ENCODE results near the gene HYAL3.

HYAL3 gene

DNA sequence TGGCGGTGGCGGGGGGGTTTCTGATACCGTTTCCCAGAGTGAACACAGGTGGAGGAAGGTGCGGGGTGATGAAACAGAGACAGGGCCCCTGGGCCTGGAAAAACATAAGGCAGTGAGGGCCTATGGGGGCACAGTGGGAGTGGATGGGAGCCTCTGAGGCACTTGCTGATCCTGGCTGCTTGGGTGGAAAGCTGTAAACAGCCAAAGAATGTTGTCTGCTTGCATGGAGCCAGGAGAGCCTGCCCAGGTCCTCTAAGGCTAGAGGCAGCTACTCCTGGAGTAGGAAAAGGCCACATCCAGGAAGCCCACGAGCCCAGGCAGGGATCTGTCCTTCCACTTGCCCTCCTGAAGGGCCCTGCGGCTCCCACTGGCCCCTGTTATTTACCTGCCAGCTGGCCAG, 33.2 kb downstream of the HYAL3 start:
- Histone ChIP-seq H3K27me3 (ENCODE audit: insufficient read depth, low read length) (no peaks in the 10 kb centered on the region), H3K79me2 (ENCODE audit: control insufficient read depth, insufficient read depth, low read length, poor library complexity) (peaks cover 7% of the 10 kb centered on the region), H2BK120ac (ENCODE audit: insufficient read depth, low read length, poor library complexity) (peak overlapping the region; percentile 62), H2AK5ac (ENCODE audit: low read length) (peak overlapping the region; percentile 53), H3K9me3 (ENCODE audit: insufficient read depth, low read depth, low read length) (no peaks in the 10 kb centered on the region), H4K8ac (ENCODE audit: low read depth, low read length) (peak overlapping the region; percentile 80), H3K23ac (ENCODE audit: low read length) (no peak overlapping the region), H3K4ac (ENCODE audit: low read depth, low read length) (no peak overlapping the region), H3K27ac (ENCODE audit: low read depth, low read length) (peak overlapping the region; percentile 41), H3K4me2 (ENCODE audit: low read length) (no peak overlapping the region), H2BK12ac (ENCODE audit: low read length) (peak overlapping the region; percentile 98), H3K18ac (ENCODE audit: low read length) (peak overlapping the region; percentile 56), H4K12ac (ENCODE audit: low read depth, low read length) (no peak overlapping the region), H2BK5ac (ENCODE audit: low read depth, low read length, poor library complexity) (peak overlapping the region; percentile 81), H3K4me3 (ENCODE audit: low read depth, low read length) (no peak overlapping the region), H3K14ac (ENCODE audit: low read length) (peak overlapping the region; percentile 92), H4K91ac (ENCODE audit: low read depth, low read length) (peak overlapping the region; percentile 98), H2AFZ (ENCODE audit: insufficient read depth, low read length, poor library complexity) (no peak overlapping the region), H3K9ac (ENCODE audit: low read length) (no peak overlapping the region), H3K4me1 (ENCODE audit: control insufficient read depth in 1 of 2, insufficient read depth in 2 of 2, low read length in 2 of 2) (peaks cover 45 to 46% of the 10 kb centered on the region in 2 experiments), H3K36me3 (ENCODE audit: control insufficient read depth in 1 of 2, insufficient read depth in 2 of 2, low read length in 2 of 2) (no peaks in the 10 kb centered on the region), H3K79me1 (ENCODE audit: low read length) (peaks cover 31% of the 10 kb centered on the region)
- no CpG with 5 or more reads among the region's 6 CpGs for WGBS (ENCODE audit: extremely low coverage, insufficient coverage, insufficient read length)
- DNase-seq, result peak; percentile 64 to 73

DNA sequence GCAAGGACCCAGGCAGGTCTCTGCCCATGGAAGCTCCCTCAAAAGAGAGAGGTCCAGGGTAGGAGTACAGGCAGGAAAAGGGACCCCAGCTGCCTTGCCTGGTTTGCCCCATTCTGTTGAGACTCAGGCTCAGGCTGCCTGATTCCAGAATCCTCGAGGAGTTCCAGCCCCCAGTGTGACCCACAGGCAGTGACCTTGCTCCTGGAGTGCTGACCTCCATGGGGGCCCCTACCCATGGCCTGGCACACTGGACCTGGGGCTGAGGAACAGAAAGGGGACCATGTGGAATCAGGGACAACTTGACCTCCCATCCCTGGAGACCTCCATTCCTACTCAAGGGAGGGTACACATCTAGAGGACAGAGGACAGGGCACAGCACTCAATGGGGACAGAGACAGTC, 33.6 kb downstream of the HYAL3 start:
- H3K36me3 ChIP-seq (ENCODE audit: control insufficient read depth in 1 of 2, insufficient read depth in 2 of 2, low read length in 2 of 2), result no peaks in the 10 kb centered on the region
- peak overlapping the region; percentile 81 for H2BK5ac ChIP-seq (ENCODE audit: low read depth, low read length, poor library complexity)
- peaks cover 45 to 48% of the 10 kb centered on the region in 2 experiments for H3K4me1 ChIP-seq (ENCODE audit: control insufficient read depth in 1 of 2, insufficient read depth in 2 of 2, low read length in 2 of 2)
- H3K14ac ChIP-seq (ENCODE audit: low read length), result peak overlapping the region; percentile 92
- peak overlapping the region; percentile 53 for H2AK5ac ChIP-seq (ENCODE audit: low read length)
- H4K12ac ChIP-seq (ENCODE audit: low read depth, low read length), result peak overlapping the region; percentile 12
- no peak for DNase-seq
- H3K23ac ChIP-seq (ENCODE audit: low read length), result no peak overlapping the region
- no peak overlapping the region for H3K4me2 ChIP-seq (ENCODE audit: low read length)
- no peaks in the 10 kb centered on the region for H3K9me3 ChIP-seq (ENCODE audit: insufficient read depth, low read depth, low read length)
- H4K91ac ChIP-seq (ENCODE audit: low read depth, low read length), result peak overlapping the region; percentile 98
- peak overlapping the region; percentile 62 for H2BK120ac ChIP-seq (ENCODE audit: insufficient read depth, low read length, poor library complexity)
- H3K9ac ChIP-seq (ENCODE audit: low read length), result no peak overlapping the region
- H4K8ac ChIP-seq (ENCODE audit: low read depth, low read length), result peak overlapping the region; percentile 80
- peak overlapping the region; percentile 8 for H2AFZ ChIP-seq (ENCODE audit: insufficient read depth, low read length, poor library complexity)
- peak overlapping the region; percentile 66 for H3K4ac ChIP-seq (ENCODE audit: low read depth, low read length)
- peaks cover 35% of the 10 kb centered on the region for H3K79me1 ChIP-seq (ENCODE audit: low read length)
- peaks cover 10% of the 10 kb centered on the region for H3K79me2 ChIP-seq (ENCODE audit: control insufficient read depth, insufficient read depth, low read length, poor library complexity)
- no peaks in the 10 kb centered on the region for H3K27me3 ChIP-seq (ENCODE audit: insufficient read depth, low read length)
- H3K4me3 ChIP-seq (ENCODE audit: low read depth, low read length), result no peak overlapping the region
- H2BK12ac ChIP-seq (ENCODE audit: low read length), result peak overlapping the region; percentile 98
- WGBS (ENCODE audit: extremely low coverage, insufficient coverage, insufficient read length), result no CpG with 5 or more reads among the region's 1 CpG
- H3K18ac ChIP-seq (ENCODE audit: low read length), result peak overlapping the region; percentile 56
- H3K27ac ChIP-seq (ENCODE audit: low read depth, low read length), result peak overlapping the region; percentile 41

DNA sequence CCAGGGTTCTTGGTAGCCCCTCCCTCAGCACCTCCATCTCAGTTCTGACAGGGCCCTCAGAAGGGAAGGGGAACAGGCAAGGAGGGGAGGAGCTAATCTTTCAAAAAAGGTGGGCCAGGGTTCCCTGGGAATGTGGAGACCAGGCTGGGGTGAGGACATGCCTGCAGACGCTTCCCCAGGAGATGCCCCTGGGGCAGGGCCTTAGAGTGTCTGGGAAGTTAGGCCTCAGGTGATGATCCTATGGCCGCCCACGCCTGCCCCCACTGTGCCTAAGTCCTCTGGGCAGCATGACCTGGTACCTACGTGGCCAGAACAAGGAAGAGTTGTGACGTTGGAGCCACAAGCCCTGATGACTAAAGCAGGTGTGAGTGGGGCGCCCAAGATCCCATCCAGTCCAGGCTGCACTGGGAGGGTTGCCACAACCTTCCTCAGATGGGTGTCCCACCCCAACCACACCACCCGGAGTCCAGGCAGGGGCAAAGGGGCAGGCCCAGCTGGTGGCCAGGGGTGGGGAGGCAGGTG, 34.2 kb downstream of the HYAL3 start:
- Histone ChIP-seq H3K27me3 (ENCODE audit: insufficient read depth, low read length) (no peaks in the 10 kb centered on the region), H3K4me1 (ENCODE audit: control insufficient read depth in 1 of 2, insufficient read depth in 2 of 2, low read length in 2 of 2) (peaks cover 46 to 49% of the 10 kb centered on the region in 2 experiments), H3K9ac (ENCODE audit: low read length) (no peak overlapping the region), H3K23ac (ENCODE audit: low read length) (no peak overlapping the region), H3K4me3 (ENCODE audit: low read depth, low read length) (no peak overlapping the region), H2BK5ac (ENCODE audit: low read depth, low read length, poor library complexity) (peak overlapping the region; percentile 81), H2AK5ac (ENCODE audit: low read length) (peak overlapping the region; percentile 53), H3K18ac (ENCODE audit: low read length) (peak overlapping the region; percentile 56), H3K4me2 (ENCODE audit: low read length) (no peak overlapping the region), H3K14ac (ENCODE audit: low read length) (peak overlapping the region; percentile 92), H4K8ac (ENCODE audit: low read depth, low read length) (peak overlapping the region; percentile 80), H3K9me3 (ENCODE audit: insufficient read depth, low read depth, low read length) (no peaks in the 10 kb centered on the region), H3K36me3 (ENCODE audit: control insufficient read depth in 1 of 2, insufficient read depth in 2 of 2, low read length in 2 of 2) (no peaks in the 10 kb centered on the region), H3K79me2 (ENCODE audit: control insufficient read depth, insufficient read depth, low read length, poor library complexity) (peaks cover 14% of the 10 kb centered on the region), H2BK120ac (ENCODE audit: insufficient read depth, low read length, poor library complexity) (peak overlapping the region; percentile 62), H3K4ac (ENCODE audit: low read depth, low read length) (peak overlapping the region; percentile 49), H4K91ac (ENCODE audit: low read depth, low read length) (peak overlapping the region; percentile 98), H2BK12ac (ENCODE audit: low read length) (peak overlapping the region; percentile 98), H3K27ac (ENCODE audit: low read depth, low read length) (peak overlapping the region; percentile 41), H4K12ac (ENCODE audit: low read depth, low read length) (peak overlapping the region; percentile 12), H3K79me1 (ENCODE audit: low read length) (peaks cover 40% of the 10 kb centered on the region), H2AFZ (ENCODE audit: insufficient read depth, low read length, poor library complexity) (no peak overlapping the region)
- WGBS (ENCODE audit: extremely low coverage, insufficient coverage, insufficient read length), result no CpG with 5 or more reads among the region's 7 CpGs
- DNase-seq, result peak; percentile 90 to 91

DNA sequence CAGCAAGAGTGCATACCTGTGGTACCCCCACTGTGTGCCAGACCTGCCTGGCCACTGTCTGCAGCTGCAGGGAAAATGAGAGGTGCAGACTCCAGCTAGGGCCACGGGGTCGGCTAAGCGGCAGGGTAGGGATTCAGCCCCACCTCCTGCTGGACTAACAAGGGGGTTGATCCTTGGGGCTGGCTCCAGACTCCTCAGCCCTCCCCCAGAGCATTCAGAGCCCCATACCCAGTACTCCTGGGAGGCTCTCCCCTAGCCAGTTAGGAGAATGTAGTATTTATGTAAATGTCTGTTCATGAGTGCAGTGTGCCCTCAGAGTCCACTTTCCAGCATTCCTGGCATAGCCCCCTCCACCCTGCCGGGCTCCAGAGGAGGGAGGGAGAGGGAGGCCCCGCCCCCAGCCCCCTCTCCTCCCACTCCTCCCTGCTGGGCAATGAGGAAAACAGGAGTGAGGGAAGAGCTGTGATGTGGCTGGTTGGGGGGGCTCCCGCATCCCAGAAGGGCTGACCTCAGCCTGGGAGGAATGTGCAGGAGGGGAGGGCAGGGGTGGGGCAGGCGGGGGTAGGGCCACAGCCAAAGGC, 34.7 kb downstream of the HYAL3 start:
- peak overlapping the region; percentile 88 for H3K18ac ChIP-seq (ENCODE audit: low read length)
- peaks cover 45 to 48% of the 10 kb centered on the region in 2 experiments for H3K4me1 ChIP-seq (ENCODE audit: control insufficient read depth in 1 of 2, insufficient read depth in 2 of 2, low read length in 2 of 2)
- peak overlapping the region; percentile 91 for H2BK5ac ChIP-seq (ENCODE audit: low read depth, low read length, poor library complexity)
- peaks cover 0 to 1% of the 10 kb centered on the region in 2 experiments for H3K36me3 ChIP-seq (ENCODE audit: control insufficient read depth in 1 of 2, insufficient read depth in 2 of 2, low read length in 2 of 2)
- H2AK5ac ChIP-seq (ENCODE audit: low read length), result peak overlapping the region; percentile 94
- H2BK120ac ChIP-seq (ENCODE audit: insufficient read depth, low read length, poor library complexity), result peak overlapping the region; percentile 96
- DNase-seq, result peak; percentile 89 to 93
- WGBS (ENCODE audit: extremely low coverage, insufficient coverage, insufficient read length), result no CpG with 5 or more reads among the region's 7 CpGs
- no peaks in the 10 kb centered on the region for H3K27me3 ChIP-seq (ENCODE audit: insufficient read depth, low read length)
- H3K14ac ChIP-seq (ENCODE audit: low read length), result peak overlapping the region; percentile 96
- H4K91ac ChIP-seq (ENCODE audit: low read depth, low read length), result peak overlapping the region; percentile 97
- H2AFZ ChIP-seq (ENCODE audit: insufficient read depth, low read length, poor library complexity), result peak overlapping the region; percentile 35
- H3K79me2 ChIP-seq (ENCODE audit: control insufficient read depth, insufficient read depth, low read length, poor library complexity), result peaks cover 14% of the 10 kb centered on the region
- peak overlapping the region; percentile 61 for H3K4ac ChIP-seq (ENCODE audit: low read depth, low read length)
- no peaks in the 10 kb centered on the region for H3K9me3 ChIP-seq (ENCODE audit: insufficient read depth, low read depth, low read length)
- H3K4me3 ChIP-seq (ENCODE audit: low read depth, low read length), result no peak overlapping the region
- peak overlapping the region; percentile 20 for H3K9ac ChIP-seq (ENCODE audit: low read length)
- no peak overlapping the region for H3K23ac ChIP-seq (ENCODE audit: low read length)
- H3K27ac ChIP-seq (ENCODE audit: low read depth, low read length), result peak overlapping the region; percentile 93
- H2BK12ac ChIP-seq (ENCODE audit: low read length), result peak overlapping the region; percentile 95
- peak overlapping the region; percentile 87 for H4K8ac ChIP-seq (ENCODE audit: low read depth, low read length)
- H3K79me1 ChIP-seq (ENCODE audit: low read length), result peaks cover 41% of the 10 kb centered on the region
- H3K4me2 ChIP-seq (ENCODE audit: low read length), result peak overlapping the region; percentile 44
- H4K12ac ChIP-seq (ENCODE audit: low read depth, low read length), result peak overlapping the region; percentile 51
